Activated CD8-positive, alpha-beta T cell treated with anti-CD3 and anti-CD28 coated beads for 36 hours (primary cell): Measurements from ENCODE around the gene CENPC. TPM values are rescaled to one million over a fixed set of nuclear protein-coding genes. Genes with fewer than 3 reads are reported as not detected.
"Not testable (repeated sequence)": the region's sequence is repeated elsewhere in the genome, so short reads cannot be mapped to it uniquely, and the experiment has no call there.

ENCODE experiments used
- ATAC-seq: fragments of 200-7000 bp; cut with Tn5 transposase; one replicate; pipeline ENCODE4 v1.10.0; 2021; ENCODE audit warnings: mild to moderate bottlenecking, moderate library complexity
- CTCF ChIA-PET: fragments of 350-600 bp; sonication (Branson Sonifier 250); formaldehyde crosslinking; loops from one replicate; lab custom pipeline; 2021; ENCODE audit warnings: antibody characterized with exemption; lab: Charles Lee
- POLR2A ChIA-PET: fragments of 350-600 bp; sonication (Branson Sonifier 250); formaldehyde crosslinking; loops from one replicate; lab custom pipeline; 2021; ENCODE audit warnings: antibody characterized with exemption; lab: Charles Lee
- DNase-seq: peaks from one replicate; pipeline ENCODE4 v3.0.0-alpha.2; 2020
- H3K27ac Mint-ChIP-seq: one replicate; pipeline ENCODE4 v1.8.0; 2021; ENCODE audit warnings: mild to moderate bottlenecking, mixed read lengths
- H3K27me3 Mint-ChIP-seq: one replicate; pipeline ENCODE4 v1.8.0; 2021; ENCODE audit warnings: mixed read lengths
- H3K36me3 Mint-ChIP-seq: one replicate; pipeline ENCODE4 v1.8.0; 2021; ENCODE audit warnings: low read depth, mixed read lengths
- H3K4me1 Mint-ChIP-seq: one replicate; pipeline ENCODE4 v1.8.0; 2021; ENCODE audit warnings: low read depth, mixed read lengths
- H3K4me3 Mint-ChIP-seq: one replicate; pipeline ENCODE4 v1.8.0; 2021; ENCODE audit warnings: mild to moderate bottlenecking, moderate library complexity, mixed read lengths
- H3K9me3 Mint-ChIP-seq: one replicate; pipeline ENCODE4 v1.8.0; 2021; ENCODE audit warnings: mixed read lengths
- CTCF ChIP-seq: fragments of 200-600 bp; IDR thresholded peaks from one replicate; pipeline ENCODE4 v1.8.0; 2022; ENCODE audit warnings: antibody characterized with exemption, mild to moderate bottlenecking
- intact Hi-C: fragments of 100-400 bp; cut with micrococcal nuclease; formaldehyde crosslinking; loops from one replicate; pipeline ENCODE4 v1.10.0; 2022
- total RNA-seq, 2 experiments: library from RNA; stranded (reverse); gene quantifications; one replicate each; pipeline ENCODE4 v1.2.3, GENCODE V29; 2021

The CENPC gene
- total RNA-seq, 2 experiments from 2014 or later: 29.1 to 32.0 TPM

- CTCF ChIA-PET: no interaction called here
- Mint-ChIP-seq H3K27ac (no peak overlapping the region), H3K9me3 (peaks cover 8% of the 10 kb centered on the region), H3K4me3 (no peak overlapping the region), H3K36me3 (peaks cover 40% of the 10 kb centered on the region), H3K4me1 (no peaks in the 10 kb centered on the region), H3K27me3 (no peaks in the 10 kb centered on the region)
- no peak for TF ChIP-seq CTCF
- POLR2A ChIA-PET: no interaction called here
- DNase-seq (no peak), ATAC-seq (no peak)
- intact Hi-C loops: no loop called here
Observed at GRCh38 chr4:67448621-67449020, 96.7 kb downstream of the CENPC start.

- Mint-ChIP-seq H3K27me3 (no peaks in the 10 kb centered on the region), H3K4me3 (no peak overlapping the region), H3K36me3 (peaks cover 35% of the 10 kb centered on the region), H3K27ac (no peak overlapping the region), H3K4me1 (no peaks in the 10 kb centered on the region), H3K9me3 (peaks cover 8% of the 10 kb centered on the region)
- DNase-seq: no peak
- ATAC-seq: no peak
- POLR2A ChIA-PET: no interaction called here
- no peak for TF ChIP-seq CTCF
- intact Hi-C loops: no loop called here
- CTCF ChIA-PET: no interaction called here
Observed at GRCh38 chr4:67447873-67448272, 97.4 kb downstream of the CENPC start.

GRCh38 chr4:67446811-67447210 is 98.5 kb downstream of the CENPC start:
- ATAC-seq (no peak), DNase-seq (no peak)
- TF ChIP-seq CTCF: no peak
- H3K4me3 Mint-ChIP-seq: no peak overlapping the region
- no peak overlapping the region for H3K27ac Mint-ChIP-seq
- peaks cover 11% of the 10 kb centered on the region for H3K9me3 Mint-ChIP-seq
- ChIA-PET CTCF (no interaction called here), POLR2A (no interaction called here)
- intact Hi-C loops: no loop called here
- H3K36me3 Mint-ChIP-seq: peaks cover 41% of the 10 kb centered on the region
- no peaks in the 10 kb centered on the region for H3K27me3 Mint-ChIP-seq
- no peaks in the 10 kb centered on the region for H3K4me1 Mint-ChIP-seq

GRCh38 chr4:67445881-67446280 is 99.4 kb downstream of the CENPC start:
- peaks cover 11% of the 10 kb centered on the region for H3K9me3 Mint-ChIP-seq

GRCh38 chr4:67438975-67439374 is 106.3 kb downstream of the CENPC start:
- Mint-ChIP-seq H3K27me3 (no peaks in the 10 kb centered on the region), H3K4me3 (no peak overlapping the region), H3K27ac (no peak overlapping the region), H3K4me1 (peaks cover 1% of the 10 kb centered on the region), H3K9me3 (peaks cover 8% of the 10 kb centered on the region), H3K36me3 (peaks cover 33% of the 10 kb centered on the region)
- ChIA-PET POLR2A (interaction anchor here (0.6 kb wide), 1 partner anchor 37 kb away, joined by 3 read pairs; no protein-coding TSS in a partner anchor), CTCF (interaction anchor here (1.3 kb wide), 1 partner anchor 46 kb away, joined by 3 read pairs; no protein-coding TSS in a partner anchor)
- DNase-seq: no peak
- no peak for ATAC-seq
- no peak for TF ChIP-seq CTCF
- intact Hi-C loops: no loop called here

More at GRCh38 chr4:67445881-67446280, 99.4 kb downstream of the CENPC start:
- intact Hi-C loops, DNase-seq, POLR2A ChIA-PET, CTCF ChIA-PET, ATAC-seq, H3K27me3 Mint-ChIP-seq, H3K4me3 Mint-ChIP-seq, H3K27ac Mint-ChIP-seq, H3K4me1 Mint-ChIP-seq: not testable (repeated sequence)
- peaks cover 46% of the 10 kb centered on the region for H3K36me3 Mint-ChIP-seq
